HG03060 (cell line): ENCODE results near the gene NDRG4.

Experiments used
- ATAC-seq: cut with Tn5 transposase; IDR thresholded peaks from one replicate; pipeline ENCODE4 v1.9.1; 2021; ENCODE audit warnings: low read depth, moderate number of reproducible peaks; ENCODE audit not compliant: unreplicated experiment

Gene NDRG4

DNA sequence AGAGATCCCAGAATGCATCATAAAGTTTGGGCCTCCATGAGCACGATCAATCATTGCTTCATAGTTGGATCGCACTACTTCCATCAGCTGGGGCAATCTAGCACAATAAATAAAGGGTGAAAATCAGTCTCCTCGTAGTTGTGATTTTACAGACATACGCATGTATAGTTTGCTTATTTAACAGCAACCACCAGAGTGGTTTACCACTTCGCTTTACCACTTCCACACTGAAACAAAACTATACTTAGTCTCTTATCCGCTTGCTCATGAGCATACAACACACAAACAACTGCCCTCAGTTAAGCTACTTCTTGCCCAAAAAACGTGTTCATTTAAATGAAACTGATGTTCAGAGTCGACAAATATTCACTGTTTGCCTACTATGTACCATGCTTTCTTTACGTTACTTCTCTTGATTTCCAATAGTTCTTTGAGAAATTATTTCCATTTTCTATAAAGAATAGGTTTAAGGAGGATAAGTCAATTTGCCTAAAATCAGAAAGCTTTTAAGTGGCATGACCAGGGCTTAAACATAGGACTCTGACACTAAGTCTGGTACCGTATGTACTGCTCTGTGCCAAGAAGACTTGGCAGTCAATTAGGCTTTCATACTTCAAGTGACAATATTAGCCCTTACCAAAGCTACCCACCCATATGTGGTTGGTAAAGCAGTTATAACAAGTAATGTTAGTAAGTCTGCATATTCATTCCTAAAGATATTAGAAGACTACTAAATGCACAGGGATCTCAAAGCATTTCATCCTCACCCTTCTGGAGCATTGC is 37.4 kb downstream of the NDRG4 start:
- no peak for ATAC-seq

DNA sequence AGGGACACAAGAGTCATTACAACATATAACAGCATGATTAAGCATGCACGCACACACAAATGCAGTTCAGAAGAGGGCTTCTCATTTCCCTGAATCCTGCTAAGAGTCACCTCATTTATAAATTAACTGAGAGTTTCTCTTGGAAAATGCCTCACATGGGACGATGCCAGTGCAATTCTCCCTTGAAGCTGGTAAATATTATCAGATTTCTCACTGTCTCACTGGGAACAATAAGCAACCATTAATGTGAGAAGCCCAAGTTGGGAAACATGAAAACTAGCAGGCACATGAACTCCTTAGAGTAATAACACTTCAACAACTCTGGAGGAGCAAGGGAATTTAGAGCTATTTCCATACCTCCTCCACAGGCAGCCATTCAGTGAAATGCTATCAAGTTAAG is 41.8 kb downstream of the NDRG4 start:
- ATAC-seq, result no peak

DNA sequence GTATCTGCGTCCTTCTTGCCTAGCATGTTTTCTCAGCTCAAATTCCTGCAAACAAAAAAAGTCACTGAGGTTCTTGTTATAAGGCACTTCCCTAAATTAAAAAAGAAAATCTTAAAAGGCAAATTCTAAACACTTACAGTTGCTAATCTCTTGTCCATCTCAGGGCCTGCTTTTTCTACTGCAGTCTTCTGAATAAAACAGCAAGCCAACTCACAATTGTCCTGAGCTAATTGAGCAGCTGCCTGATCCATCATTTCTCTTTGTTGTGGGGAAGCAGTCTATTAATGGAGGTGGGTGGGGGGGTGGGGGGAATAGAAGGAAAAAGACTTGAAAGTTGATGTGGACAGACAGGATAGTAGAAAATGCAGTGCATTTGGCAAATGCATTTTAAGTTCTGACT is 42.3 kb downstream of the NDRG4 start:
- no peak for ATAC-seq

DNA sequence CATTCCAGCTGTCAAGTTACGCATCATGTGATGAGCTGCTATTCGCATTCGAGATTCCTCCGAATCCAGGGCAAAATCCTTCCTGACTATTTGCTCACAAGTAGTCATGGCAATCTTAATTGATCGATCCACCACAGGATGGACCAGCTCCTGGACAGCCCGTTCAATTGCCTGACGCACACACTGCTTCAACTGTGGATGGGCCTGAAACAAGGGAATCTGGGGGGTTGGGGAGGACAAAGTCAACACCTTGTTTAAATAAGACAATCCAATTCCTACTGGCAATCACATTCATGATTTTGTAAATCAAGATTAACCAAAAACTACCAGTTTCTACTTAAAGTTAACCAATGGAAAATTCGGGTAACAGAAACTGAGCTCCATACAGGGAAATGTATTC is 43.7 kb downstream of the NDRG4 start:
- ATAC-seq, result no peak

DNA sequence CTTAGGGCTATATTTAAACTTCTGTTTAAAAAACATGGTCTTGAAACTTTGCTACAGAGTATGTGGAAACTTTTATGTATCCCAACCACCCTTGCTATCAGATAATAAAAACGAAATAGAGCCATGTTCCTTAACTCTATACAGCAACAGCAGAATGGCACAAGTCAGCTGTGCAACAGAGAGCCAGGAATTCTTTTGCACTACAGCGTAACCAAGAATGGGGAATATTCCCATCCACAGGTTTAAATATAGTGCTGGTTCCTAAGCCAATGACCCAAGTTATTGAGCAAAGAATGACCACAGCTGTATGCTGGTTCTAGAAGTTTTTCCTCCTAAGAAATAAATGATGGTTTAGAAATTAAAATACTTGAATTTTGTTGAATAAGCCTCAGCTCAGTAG is 48.4 kb downstream of the NDRG4 start:
- no peak for ATAC-seq

DNA sequence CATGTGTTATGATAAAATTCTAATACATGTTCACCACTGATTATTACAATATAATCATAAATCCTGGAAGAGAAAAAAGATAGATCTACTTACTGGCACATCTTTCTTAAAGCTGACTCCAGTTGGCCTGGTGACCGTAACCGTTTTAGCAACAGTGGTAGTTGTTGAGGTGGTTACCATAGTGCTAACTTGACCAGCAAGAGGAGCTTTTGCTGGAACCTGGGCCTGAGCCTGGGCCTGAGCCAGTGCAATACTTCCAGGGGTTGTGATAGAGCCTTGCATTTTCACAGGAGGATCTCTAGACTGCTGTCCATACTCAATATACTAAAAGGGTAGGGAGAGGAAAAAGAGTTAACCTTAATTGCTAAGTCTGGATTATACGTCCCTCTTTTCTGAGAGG is 51.6 kb downstream of the NDRG4 start:
- ATAC-seq, result no peak

DNA sequence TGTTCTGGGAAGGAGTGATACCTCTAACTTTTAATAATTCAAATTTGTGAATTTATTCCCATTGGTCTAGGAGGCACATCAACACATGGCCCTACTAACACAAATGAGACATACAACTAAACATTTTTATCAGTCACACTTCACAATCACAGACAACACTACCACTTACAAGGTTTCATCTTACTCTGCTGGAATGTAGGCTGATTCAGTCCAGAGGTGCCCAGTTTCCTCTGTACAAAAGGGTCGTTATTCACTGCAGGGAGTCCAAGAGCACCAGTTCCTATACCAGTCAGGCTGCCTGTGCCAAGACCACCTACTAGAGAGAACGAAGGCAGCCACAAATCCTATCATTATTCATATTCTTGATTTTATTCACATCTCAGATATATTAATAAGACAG is 56.7 kb downstream of the NDRG4 start:
- ATAC-seq, result no peak
